GM19023 (cell line): ENCODE results near the gene CYP3A4.
"Not testable (repeated sequence)": the region's sequence is repeated elsewhere in the genome, so short reads cannot be mapped to it uniquely, and the experiment has no call there.

Experiments
- ATAC-seq: cut with Tn5 transposase; IDR thresholded peaks from one replicate; pipeline ENCODE4 v1.9.1; 2021; ENCODE audit warnings: mild to moderate bottlenecking, moderate library complexity; ENCODE audit not compliant: unreplicated experiment

CYP3A4 gene

GRCh38 chr7:99730238-99730810 is 53.7 kb downstream of the CYP3A4 start:
- no peak for ATAC-seq

DNA sequence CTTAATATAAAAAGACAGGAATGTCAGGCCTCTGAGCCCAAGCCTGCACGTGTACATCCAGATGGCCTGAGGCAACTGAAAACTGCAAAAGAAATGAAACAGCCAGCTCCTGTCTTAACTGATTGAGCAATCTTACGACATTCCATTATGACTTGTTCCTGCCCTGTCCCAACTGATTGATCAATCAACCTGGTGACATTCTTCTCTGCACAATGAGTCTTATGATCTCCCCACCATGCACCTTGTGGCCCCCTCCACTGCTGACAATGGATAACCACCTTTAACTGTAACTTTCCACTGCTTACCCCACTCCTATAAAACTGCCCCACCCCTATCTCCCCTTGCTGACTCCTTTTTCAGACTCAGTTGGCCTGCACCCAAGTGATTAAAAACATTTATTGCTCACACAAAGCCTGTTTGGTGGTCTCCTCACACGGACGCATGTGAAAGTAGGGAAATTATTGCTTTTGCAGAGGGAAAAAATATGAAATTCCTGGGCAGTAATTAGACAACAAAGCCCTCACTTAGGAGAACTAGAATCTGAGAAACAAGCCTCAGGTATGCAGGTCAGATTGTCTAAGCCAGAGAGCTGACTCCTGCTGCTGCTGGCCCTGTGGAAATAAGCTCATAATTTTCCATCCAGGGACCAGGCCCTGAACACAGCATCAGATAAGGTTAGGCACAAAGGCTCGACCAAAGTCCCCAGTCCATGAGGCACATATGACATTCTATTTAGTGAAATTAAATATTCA is 54.3 kb downstream of the CYP3A4 start:
- no peak for ATAC-seq

- ATAC-seq = no peak
Observed at GRCh38 chr7:99728615-99729014, 55.4 kb downstream of the CYP3A4 start.

- not testable (repeated sequence) for ATAC-seq
Observed at GRCh38 chr7:99723201-99723600, 60.8 kb downstream of the CYP3A4 start.

- ATAC-seq = no peak
Observed at GRCh38 chr7:99720800-99721595, 63.0 kb downstream of the CYP3A4 start.

DNA sequence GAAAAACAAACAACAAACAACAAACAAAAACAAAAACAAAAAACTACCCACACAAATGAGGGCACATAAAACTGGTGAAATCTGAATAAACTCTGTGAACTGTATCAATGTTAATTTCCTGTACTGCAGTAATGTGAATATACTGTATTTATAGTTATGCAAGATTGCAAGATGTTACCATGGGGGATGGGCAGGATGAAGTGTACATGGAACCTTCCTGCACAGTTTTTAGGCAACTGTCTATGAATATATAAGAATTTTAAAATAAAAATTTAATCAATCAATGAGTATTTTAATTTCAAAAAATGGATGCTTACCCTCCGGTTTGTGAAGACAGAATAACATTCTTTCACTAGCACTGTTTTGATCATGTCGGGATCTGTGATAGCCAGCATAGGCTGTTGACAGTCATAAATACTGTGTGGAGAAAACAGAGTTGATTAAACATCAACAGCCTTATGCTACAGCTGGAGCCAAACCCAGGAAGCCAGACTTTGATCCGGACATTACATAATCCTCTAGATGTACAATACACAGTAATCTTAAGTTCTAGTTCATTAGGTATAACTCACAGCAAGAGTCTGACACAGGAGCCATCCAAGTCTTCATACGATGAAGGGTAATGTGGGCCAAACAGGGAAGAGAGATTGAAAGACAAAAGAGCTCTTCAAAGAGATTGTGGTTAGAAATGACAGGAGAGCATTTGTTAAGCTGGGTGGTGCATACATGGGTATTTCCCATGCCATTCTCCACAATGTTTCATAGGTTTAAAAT is 63.8 kb downstream of the CYP3A4 start:
- no peak for ATAC-seq

GRCh38 chr7:99713995-99714570 is 69.9 kb downstream of the CYP3A4 start:
- no peak for ATAC-seq

GRCh38 chr7:99709838-99710578 is 74.0 kb downstream of the CYP3A4 start:
- ATAC-seq = no peak

- ATAC-seq = no peak
Observed at GRCh38 chr7:99709260-99709659, 74.7 kb downstream of the CYP3A4 start.

DNA sequence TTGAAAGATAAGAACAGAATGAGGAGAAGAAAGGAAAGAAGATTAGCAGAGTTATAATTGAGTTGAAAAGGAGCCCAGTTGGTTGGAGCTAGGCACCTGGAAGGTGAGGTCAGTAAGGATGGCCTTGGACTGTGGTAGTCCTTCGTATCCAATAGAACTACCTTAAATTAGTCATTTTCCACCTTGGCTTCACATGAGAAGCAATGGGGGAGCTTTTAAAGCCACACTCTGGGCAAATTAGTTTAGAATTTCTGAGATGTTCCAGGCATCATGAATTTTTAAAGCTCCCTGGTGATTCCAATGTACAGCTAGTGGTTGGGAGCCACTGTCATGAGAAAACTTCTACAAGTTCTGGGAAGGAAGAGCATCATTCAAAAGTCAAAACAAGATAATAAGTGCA is 76.9 kb downstream of the CYP3A4 start:
- no peak for ATAC-seq
